Ectodermal cell (in vitro differentiated cells): ENCODE data around the gene TPH1.

ENCODE experiments used
- H3K27ac ChIP-seq: 2 replicates; pipeline ENCODE4 v1.7.0; 2013; ENCODE audit warnings: mild to moderate bottlenecking, low read depth, low read length; ENCODE audit not compliant: insufficient read depth, poor library complexity, severe bottlenecking
- H3K27me3 ChIP-seq: 2 replicates; pipeline ENCODE4 v1.7.0; 2013; ENCODE audit warnings: mild to moderate bottlenecking, low read length; ENCODE audit not compliant: insufficient read depth, control insufficient read depth, poor library complexity, severe bottlenecking
- H3K36me3 ChIP-seq: one replicate; pipeline ENCODE4 v1.7.0; 2013; ENCODE audit warnings: low read length; ENCODE audit not compliant: control insufficient read depth, insufficient read depth
- H3K4me1 ChIP-seq: one replicate; pipeline ENCODE4 v1.7.0; 2013; ENCODE audit warnings: low read length; ENCODE audit not compliant: control insufficient read depth, insufficient read depth
- H3K4me3 ChIP-seq: 2 replicates; pipeline ENCODE4 v1.7.0; 2013; ENCODE audit warnings: low read depth, low read length, control low read depth; ENCODE audit not compliant: insufficient read depth
- H3K9me3 ChIP-seq: 2 replicates; pipeline ENCODE4 v1.7.0; 2013; ENCODE audit warnings: mild to moderate bottlenecking, low read length, moderate library complexity; ENCODE audit not compliant: control insufficient read depth
- WGBS, 2 experiments: methylation state at CpG; one replicate each; pipeline ENCODE4 v1.1.7; 2013; ENCODE audit warnings: missing lambda C conversion rate in 2 of 2; 5-methylcytosine and 5-hydroxymethylcytosine counted together

The TPH1 gene

GRCh38 chr11:18067372-18067771, 21.3 kb upstream of the TPH1 start:
- WGBS, 2 experiments: 89 to 97% methylated on average over 2 of the region's 2 CpGs
- Histone ChIP-seq H3K27ac (no peak overlapping the region), H3K27me3 (no peaks in the 10 kb centered on the region), H3K4me3 (no peak overlapping the region), H3K36me3 (no peaks in the 10 kb centered on the region), H3K4me1 (no peaks in the 10 kb centered on the region), H3K9me3 (no peaks in the 10 kb centered on the region)

GRCh38 chr11:18066626-18067025, 20.6 kb upstream of the TPH1 start:
- Histone ChIP-seq H3K9me3 (no peaks in the 10 kb centered on the region), H3K27me3 (no peaks in the 10 kb centered on the region), H3K4me3 (no peak overlapping the region), H3K36me3 (no peaks in the 10 kb centered on the region), H3K4me1 (no peaks in the 10 kb centered on the region), H3K27ac (no peak overlapping the region)
- WGBS, 2 experiments: 94 to 97% methylated on average over 2 of the region's 2 CpGs

- Histone ChIP-seq H3K36me3 (no peaks in the 10 kb centered on the region), H3K27ac (no peak overlapping the region), H3K9me3 (no peaks in the 10 kb centered on the region), H3K4me1 (no peaks in the 10 kb centered on the region), H3K27me3 (no peaks in the 10 kb centered on the region), H3K4me3 (no peak overlapping the region)
- WGBS, 2 experiments: 89 to 94% methylated on average over 8 of the region's 8 CpGs
These were observed 19.5 kb upstream of the TPH1 start for GRCh38 chr11:18065572-18065971.

GRCh38 chr11:18064450-18065054, 18.5 kb upstream of the TPH1 start:
- Histone ChIP-seq H3K4me3 (no peak overlapping the region), H3K4me1 (no peaks in the 10 kb centered on the region), H3K9me3 (no peaks in the 10 kb centered on the region), H3K27ac (no peak overlapping the region), H3K27me3 (no peaks in the 10 kb centered on the region), H3K36me3 (no peaks in the 10 kb centered on the region)
- 92% methylated on average over 6 to 7 of the region's 7 CpGs for WGBS, 2 experiments

- WGBS, 2 experiments: 93 to 94% methylated on average over 4 of the region's 4 CpGs
- Histone ChIP-seq H3K4me3 (no peak overlapping the region), H3K27me3 (no peaks in the 10 kb centered on the region), H3K27ac (no peak overlapping the region), H3K36me3 (no peaks in the 10 kb centered on the region), H3K9me3 (no peaks in the 10 kb centered on the region), H3K4me1 (no peaks in the 10 kb centered on the region)
These were observed 17.9 kb upstream of the TPH1 start for GRCh38 chr11:18063862-18064434.

GRCh38 chr11:18063125-18063524, 17.1 kb upstream of the TPH1 start:
- Histone ChIP-seq H3K4me1 (no peaks in the 10 kb centered on the region), H3K27me3 (no peaks in the 10 kb centered on the region), H3K9me3 (no peaks in the 10 kb centered on the region), H3K36me3 (no peaks in the 10 kb centered on the region), H3K4me3 (no peak overlapping the region), H3K27ac (no peak overlapping the region)
- 89 to 91% methylated on average over 4 to 5 of the region's 5 CpGs for WGBS, 2 experiments

GRCh38 chr11:18061351-18061750, 15.3 kb upstream of the TPH1 start:
- no peak overlapping the region for H3K4me3 ChIP-seq
- WGBS, 2 experiments: 91 to 93% methylated on average over 2 of the region's 2 CpGs

GRCh38 chr11:18056561-18057181, 10.6 kb upstream of the TPH1 start:
- H3K36me3 ChIP-seq: no peaks in the 10 kb centered on the region
- H3K4me1 ChIP-seq: no peaks in the 10 kb centered on the region
- no peaks in the 10 kb centered on the region for H3K27me3 ChIP-seq
- 75 to 88% methylated on average over 1 of the region's 1 CpG for WGBS, 2 experiments
- no peaks in the 10 kb centered on the region for H3K9me3 ChIP-seq
- H3K4me3 ChIP-seq: no peak overlapping the region
- no peak overlapping the region for H3K27ac ChIP-seq

More at GRCh38 chr11:18061351-18061750, 15.3 kb upstream of the TPH1 start:
- H3K27ac ChIP-seq: no peak overlapping the region
- H3K27me3 ChIP-seq: no peaks in the 10 kb centered on the region
- H3K9me3 ChIP-seq: no peaks in the 10 kb centered on the region
- no peaks in the 10 kb centered on the region for H3K36me3 ChIP-seq
- no peaks in the 10 kb centered on the region for H3K4me1 ChIP-seq

- WGBS, 2 experiments: 91% methylated on average over 10 of the region's 10 CpGs
- no peaks in the 10 kb centered on the region for H3K27me3 ChIP-seq
- no peaks in the 10 kb centered on the region for H3K36me3 ChIP-seq
- H3K4me3 ChIP-seq: no peak overlapping the region
- H3K9me3 ChIP-seq: no peaks in the 10 kb centered on the region
- H3K4me1 ChIP-seq: no peaks in the 10 kb centered on the region
- no peak overlapping the region for H3K27ac ChIP-seq
These were observed 8.5 kb upstream of the TPH1 start for GRCh38 chr11:18054511-18055103.

- Histone ChIP-seq H3K27ac (no peak overlapping the region), H3K9me3 (no peaks in the 10 kb centered on the region), H3K4me1 (no peaks in the 10 kb centered on the region), H3K36me3 (no peaks in the 10 kb centered on the region), H3K27me3 (peaks cover 21% of the 10 kb centered on the region), H3K4me3 (no peak overlapping the region)
- 97 to 100% methylated on average over 1 to 2 of the region's 2 CpGs for WGBS, 2 experiments
These were observed 4.8 kb upstream of the TPH1 start for GRCh38 chr11:18050848-18051247.
